GM12892 (cell line): Measurements from ENCODE around the gene PANK2.

Experiments
- POLR2A ChIP-seq: IDR thresholded peaks from 2 replicates; pipeline ENCODE4 v1.6.1; 2011; ENCODE audit warnings: low read depth, low read length, control low read depth
- POLR2AphosphoS5 ChIP-seq: IDR thresholded peaks from 2 replicates; pipeline ENCODE4 v1.6.1; 2011; ENCODE audit warnings: low read depth, low read length, control low read depth
- TAF1 ChIP-seq: IDR thresholded peaks from 2 replicates; pipeline ENCODE4 v1.6.1; 2011; ENCODE audit warnings: low read depth, mild to moderate bottlenecking, control low read depth, low read length, borderline replicate concordance

- no peak for TF ChIP-seq POLR2AphosphoS5
- no peak for TF ChIP-seq POLR2A
- TF ChIP-seq TAF1: no peak
Observed at GRCh38 chr20:3874194-3874844, 14.9 kb upstream of the PANK2 start.
